SJSA1 (cell line): ENCODE measurements around the gene UNC13B. TPM values are rescaled to one million over a fixed set of nuclear protein-coding genes. Genes with fewer than 3 reads are reported as not detected.
A peak's percentile ranks its signal among the peaks of the same experiment; 100 is the strongest.
"Not testable (repeated sequence)": the region's sequence is repeated elsewhere in the genome, so short reads cannot be mapped to it uniquely, and the experiment has no call there.

ENCODE experiments used
- DNase-seq, 2 experiments: peaks; one replicate each; pipeline ENCODE4 v3.0.0-alpha.2; 2015 to 2020; ENCODE audit warnings: low spot score in 2 of 2, low read depth in 1 of 2
- H3K27ac ChIP-seq: fragments of 250-450 bp; sonication (Bioruptor Pico); 2 replicates; pipeline ENCODE4 v1.5.1; 2020; ENCODE audit warnings: mild to moderate bottlenecking, moderate library complexity
- H3K27me3 ChIP-seq: fragments of 250-450 bp; sonication (Bioruptor Pico); replicated peaks from 2 replicates; pipeline ENCODE4 v1.5.1; 2020; ENCODE audit warnings: mild to moderate bottlenecking, moderate library complexity
- H3K36me3 ChIP-seq: fragments of 250-450 bp; sonication (Bioruptor Pico); 2 replicates; pipeline ENCODE4 v1.5.1; 2020; ENCODE audit warnings: mild to moderate bottlenecking
- H3K4me1 ChIP-seq: fragments of 250-450 bp; sonication (Bioruptor Pico); replicated peaks from 2 replicates; pipeline ENCODE4 v1.6.1; 2021; ENCODE audit warnings: mild to moderate bottlenecking
- H3K4me3 ChIP-seq: fragments of 250-450 bp; sonication (Bioruptor Pico); 2 replicates; pipeline ENCODE4 v1.5.1; 2020; ENCODE audit warnings: mild to moderate bottlenecking
- H3K9me3 ChIP-seq: fragments of 250-450 bp; sonication (Bioruptor Pico); replicated peaks from 2 replicates; pipeline ENCODE4 v1.5.1; 2020; ENCODE audit warnings: mild to moderate bottlenecking
- total RNA-seq: library from RNA; depleted of rRNA; stranded (reverse); fragments of >200 nt; shearing (Covaris generic); gene quantifications from 2 replicates; pipeline ENCODE4 v1.2.3, GENCODE V29; 2014

UNC13B gene
- total RNA-seq, 1 experiment from 2014 or later: 1.6 TPM

- not testable (repeated sequence) for H3K4me3 ChIP-seq, H3K36me3 ChIP-seq, H3K27ac ChIP-seq, H3K4me1 ChIP-seq, H3K9me3 ChIP-seq, DNase-seq, H3K27me3 ChIP-seq
These were observed 13.8 kb upstream of the UNC13B start for GRCh38 chr9:35147941-35148563.

GRCh38 chr9:35152926-35153325 is 8.9 kb upstream of the UNC13B start:
- DNase-seq: no peak
- Histone ChIP-seq H3K4me3 (no peak overlapping the region), H3K36me3 (no peaks in the 10 kb centered on the region), H3K4me1 (no peaks in the 10 kb centered on the region), H3K27ac (no peak overlapping the region), H3K27me3 (no peaks in the 10 kb centered on the region), H3K9me3 (no peaks in the 10 kb centered on the region)

GRCh38 chr9:35156781-35157180 is 5.0 kb upstream of the UNC13B start:
- H3K4me3 ChIP-seq: no peak overlapping the region

GRCh38 chr9:35157836-35158235 is 4.0 kb upstream of the UNC13B start:
- not testable (repeated sequence) for H3K4me3 ChIP-seq, H3K36me3 ChIP-seq, DNase-seq, H3K27ac ChIP-seq, H3K27me3 ChIP-seq, H3K4me1 ChIP-seq, H3K9me3 ChIP-seq

More at GRCh38 chr9:35156781-35157180, 5.0 kb upstream of the UNC13B start:
- Histone ChIP-seq H3K27me3 (no peaks in the 10 kb centered on the region), H3K36me3 (no peaks in the 10 kb centered on the region), H3K27ac (no peak overlapping the region), H3K9me3 (no peaks in the 10 kb centered on the region), H3K4me1 (no peaks in the 10 kb centered on the region)
- no peak for DNase-seq

GRCh38 chr9:35158501-35159280 is 3.1 kb upstream of the UNC13B start:
- DNase-seq: no peak
- H3K36me3 ChIP-seq: no peaks in the 10 kb centered on the region
- no peaks in the 10 kb centered on the region for H3K4me1 ChIP-seq
- H3K9me3 ChIP-seq: no peaks in the 10 kb centered on the region
- no peak overlapping the region for H3K27ac ChIP-seq
- no peak overlapping the region for H3K4me3 ChIP-seq
- no peaks in the 10 kb centered on the region for H3K27me3 ChIP-seq

GRCh38 chr9:35162605-35163315 is 951 bp downstream of the UNC13B start:
- Histone ChIP-seq H3K36me3 (no peaks in the 10 kb centered on the region), H3K9me3 (no peaks in the 10 kb centered on the region), H3K4me3 (peak overlapping the region; percentile 66), H3K4me1 (no peaks in the 10 kb centered on the region), H3K27ac (no peak overlapping the region), H3K27me3 (no peaks in the 10 kb centered on the region)
- DNase-seq: no peak

GRCh38 chr9:35163413-35163812 is 1.6 kb downstream of the UNC13B start:
- Histone ChIP-seq H3K4me3 (no peak overlapping the region), H3K9me3 (no peaks in the 10 kb centered on the region), H3K4me1 (no peaks in the 10 kb centered on the region), H3K36me3 (no peaks in the 10 kb centered on the region), H3K27ac (no peak overlapping the region), H3K27me3 (no peaks in the 10 kb centered on the region)
- no peak for DNase-seq

- no peaks in the 10 kb centered on the region for H3K27me3 ChIP-seq
- no peak overlapping the region for H3K27ac ChIP-seq
- H3K4me1 ChIP-seq: no peaks in the 10 kb centered on the region
- DNase-seq: no peak
- no peaks in the 10 kb centered on the region for H3K36me3 ChIP-seq
- no peak overlapping the region for H3K4me3 ChIP-seq
- H3K9me3 ChIP-seq: no peaks in the 10 kb centered on the region
These were observed 2.9 kb downstream of the UNC13B start for GRCh38 chr9:35164711-35165110.

- H3K27me3 ChIP-seq, H3K36me3 ChIP-seq, H3K27ac ChIP-seq, H3K9me3 ChIP-seq, H3K4me1 ChIP-seq, DNase-seq, H3K4me3 ChIP-seq: not testable (repeated sequence)
These were observed 5.6 kb downstream of the UNC13B start for GRCh38 chr9:35167429-35167828.

GRCh38 chr9:35168963-35169362 is 7.2 kb downstream of the UNC13B start:
- no peak for DNase-seq
- no peak overlapping the region for H3K27ac ChIP-seq
- no peaks in the 10 kb centered on the region for H3K27me3 ChIP-seq
- H3K36me3 ChIP-seq: no peaks in the 10 kb centered on the region
- H3K4me1 ChIP-seq: no peaks in the 10 kb centered on the region
- no peak overlapping the region for H3K4me3 ChIP-seq
- no peaks in the 10 kb centered on the region for H3K9me3 ChIP-seq

GRCh38 chr9:35172878-35173277 is 11.1 kb downstream of the UNC13B start:
- no peaks in the 10 kb centered on the region for H3K27me3 ChIP-seq
- no peak overlapping the region for H3K27ac ChIP-seq
- H3K4me1 ChIP-seq: no peaks in the 10 kb centered on the region
- no peak overlapping the region for H3K4me3 ChIP-seq
- H3K36me3 ChIP-seq: no peaks in the 10 kb centered on the region
- no peak for DNase-seq
- no peaks in the 10 kb centered on the region for H3K9me3 ChIP-seq

- H3K4me3 ChIP-seq: no peak overlapping the region
- DNase-seq: no peak
- no peaks in the 10 kb centered on the region for H3K4me1 ChIP-seq
- no peaks in the 10 kb centered on the region for H3K9me3 ChIP-seq
- no peak overlapping the region for H3K27ac ChIP-seq
- no peaks in the 10 kb centered on the region for H3K27me3 ChIP-seq
- H3K36me3 ChIP-seq: no peaks in the 10 kb centered on the region
These were observed 15.7 kb downstream of the UNC13B start for GRCh38 chr9:35177520-35177919.

GRCh38 chr9:35179347-35180280 is 17.8 kb downstream of the UNC13B start:
- Histone ChIP-seq H3K9me3 (no peaks in the 10 kb centered on the region), H3K27me3 (no peaks in the 10 kb centered on the region), H3K36me3 (no peaks in the 10 kb centered on the region), H3K4me3 (no peak overlapping the region), H3K27ac (no peak overlapping the region), H3K4me1 (no peaks in the 10 kb centered on the region)
- DNase-seq: no peak
